Testis (tissue), 2 donors: ENCODE results near the gene ZNRF3.

Experiments used
- CTCF ChIP-seq, 3 experiments: fragments of 450-650 bp in 2 of 3; fragments of 200-600 bp in 1 of 3; sonication (generic) in 1 of 3; IDR thresholded peaks; one replicate each; pipeline ENCODE4 v1.5.1; 2016 to 2019; ENCODE audit warnings: antibody characterized with exemption in 3 of 3, mild to moderate bottlenecking in 2 of 3, moderate library complexity in 1 of 3
- POLR2A ChIP-seq: fragments of 450-650 bp; IDR thresholded peaks from one replicate; pipeline ENCODE4 v1.6.1; 2017; ENCODE audit warnings: antibody characterized with exemption, mild to moderate bottlenecking, moderate library complexity

GRCh38 chr22:28989912-28990311, 106.5 kb downstream of the ZNRF3 start:
- TF ChIP-seq CTCF (IDR thresholded peaks at IDR 0.05) (no peak), POLR2A (no peak)
